DND-41 (cell line): ENCODE measurements around the gene PAPOLG.

Source experiments
- CTCF ChIP-seq: IDR thresholded peaks from 2 replicates; pipeline ENCODE4 v1.5.1; 2012; ENCODE audit warnings: borderline replicate concordance, low read length, moderate library complexity, mild to moderate bottlenecking; ENCODE audit not compliant: poor library complexity, severe bottlenecking; ENCODE audit errors: extremely low read depth
- EZH2 ChIP-seq: IDR thresholded peaks from 3 replicates; pipeline ENCODE4 v1.6.1; 2012; ENCODE audit warnings: borderline replicate concordance, low read depth, mild to moderate bottlenecking, moderate library complexity, low read length, inconsistent platforms; ENCODE audit not compliant: severe bottlenecking

- TF ChIP-seq CTCF (no peak), EZH2 (no peak)
Measured at GRCh38 chr2:60836491-60836890, 80.4 kb downstream of the PAPOLG start.
